ENCODE measurements around the gene MAP3K14.
"Not testable (repeated sequence)": the region's sequence is repeated elsewhere in the genome, so short reads cannot be mapped to it uniquely, and the experiment has no call there.

Gene MAP3K14

GRCh38 chr17:45316434-45317110 lies at the start of gene MAP3K14:
MAP3K14 (minus strand) TSS chr17:45317020; CDS start chr17:45290745, 26,275 bp downstream.
- in situ Hi-C loops (cut with MboI; ENCODE audit: low sequenced_read_pairs), result no loop called here

DNA sequence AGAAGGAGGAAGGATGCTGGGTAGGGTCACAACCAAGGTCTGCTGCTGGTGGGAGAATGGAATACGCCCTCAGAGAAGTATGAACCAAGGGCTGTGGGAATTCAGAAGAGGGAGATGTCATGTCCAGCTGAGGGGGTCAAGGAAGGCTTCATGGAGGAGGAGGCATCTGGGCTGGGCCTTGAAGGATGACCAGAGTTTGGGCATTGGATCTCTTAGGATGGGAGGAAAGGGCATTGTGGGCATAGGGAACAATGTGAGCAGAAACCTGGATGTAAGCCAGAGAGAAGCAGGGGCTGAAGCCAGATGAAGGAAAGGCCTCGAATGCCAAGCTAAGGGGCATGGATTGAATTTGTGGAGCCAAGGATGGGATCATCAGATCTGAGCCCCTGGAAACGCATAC lies 49.2 kb upstream of the MAP3K14 start:
- in situ Hi-C loops (cut with MboI; ENCODE audit: low sequenced_read_pairs), result no loop called here

DNA sequence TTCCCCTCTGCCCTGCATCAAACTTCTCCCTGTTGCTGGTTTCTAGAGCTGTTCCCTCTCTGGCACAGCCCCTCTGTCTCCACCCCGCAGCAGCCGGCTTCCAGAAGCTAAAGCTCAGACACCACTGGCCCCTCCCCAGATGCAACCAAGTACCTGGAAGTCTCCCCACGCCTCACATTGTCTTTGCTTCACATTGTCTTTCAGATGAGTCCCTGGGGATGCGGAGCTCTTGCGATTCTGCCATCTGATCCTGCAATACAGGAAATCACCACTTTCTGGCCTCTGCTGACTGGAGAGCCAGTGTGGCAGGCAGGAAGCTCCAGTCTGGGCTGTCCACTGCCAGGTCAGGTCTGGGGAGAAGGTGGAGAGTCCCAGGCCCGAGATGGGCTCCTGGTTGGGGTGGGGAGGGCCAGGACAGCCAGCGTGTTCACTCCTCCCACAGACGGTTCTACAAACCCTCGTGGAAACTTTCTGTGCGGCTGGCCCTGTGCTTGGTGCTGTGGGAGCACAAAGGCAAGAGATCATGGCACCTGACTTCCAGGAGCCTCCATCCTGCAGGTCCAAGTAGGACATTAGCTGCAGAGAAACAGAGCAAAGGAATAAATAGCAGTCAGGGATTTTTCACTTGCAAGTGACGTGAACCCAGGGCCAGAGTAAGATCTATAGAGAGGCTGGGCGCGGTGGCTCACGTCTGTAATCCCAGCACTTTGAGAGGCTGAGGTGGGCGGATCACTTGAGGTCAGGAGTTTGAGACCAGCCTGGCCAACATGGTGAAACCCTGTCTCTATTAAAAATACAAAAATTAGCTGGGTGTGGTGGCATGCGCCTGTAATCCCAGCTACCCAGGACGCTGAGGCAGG lies 47.9 kb upstream of the MAP3K14 start:
- in situ Hi-C loops (cut with MboI; ENCODE audit: low sequenced_read_pairs), result no loop called here

DNA sequence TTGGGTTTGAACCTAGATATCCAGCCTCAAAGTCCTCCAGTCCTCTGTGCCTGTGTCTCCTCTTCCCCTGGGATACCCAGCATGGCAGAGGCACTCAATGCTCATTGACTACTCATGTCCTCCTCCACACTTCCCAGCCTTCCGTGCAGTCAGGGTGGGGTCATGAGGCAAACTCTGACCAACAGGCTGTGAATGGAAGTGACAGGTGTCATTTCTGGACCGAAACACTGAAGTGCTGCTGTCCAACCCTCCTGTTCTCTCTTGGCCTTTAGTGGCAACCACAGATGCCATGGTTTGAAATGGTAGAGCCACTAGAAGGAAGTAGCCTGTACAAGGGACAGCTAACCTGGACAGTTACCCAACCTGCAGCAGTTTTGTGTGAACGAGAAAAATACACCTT lies 46.7 kb upstream of the MAP3K14 start:
- in situ Hi-C loops (cut with MboI; ENCODE audit: low sequenced_read_pairs), result no loop called here

GRCh38 chr17:45361976-45362375 lies 45.2 kb upstream of the MAP3K14 start:
- in situ Hi-C loops (cut with MboI; ENCODE audit: low sequenced_read_pairs), result no loop called here

- in situ Hi-C loops (cut with MboI; ENCODE audit: low sequenced_read_pairs), result no loop called here
These were observed 44.6 kb upstream of the MAP3K14 start for GRCh38 chr17:45361451-45361850.

DNA sequence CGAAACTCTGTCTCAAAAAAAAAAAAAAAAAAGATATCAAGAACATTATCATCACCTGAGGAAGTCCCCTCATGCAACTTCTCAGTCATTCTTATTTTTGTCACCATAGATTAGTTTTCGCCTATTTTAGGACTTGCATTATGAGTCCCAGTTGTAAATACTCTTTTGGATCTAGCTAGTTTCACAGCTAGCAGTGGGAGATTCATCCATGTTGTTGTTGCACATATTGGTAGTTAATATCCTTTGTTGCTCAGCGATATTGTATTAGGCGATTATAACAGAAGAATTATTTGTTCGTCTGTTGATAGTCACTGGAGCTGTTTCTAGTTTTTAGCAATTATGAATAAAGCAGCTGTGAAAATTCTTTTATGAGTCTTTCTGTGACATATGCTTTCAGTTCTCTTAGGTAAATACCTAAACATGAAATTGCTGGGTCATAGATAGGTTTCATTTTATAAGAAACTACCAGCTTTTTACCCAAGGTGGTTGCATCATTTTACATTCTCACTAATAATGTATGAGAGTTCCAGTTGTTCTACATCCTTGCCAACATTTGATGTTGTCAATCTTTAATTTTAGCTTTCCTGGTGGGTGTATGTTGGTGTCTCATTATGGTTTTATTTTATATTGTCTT lies 40.7 kb upstream of the MAP3K14 start:
- in situ Hi-C loops (cut with MboI; ENCODE audit: low sequenced_read_pairs), result no loop called here

GRCh38 chr17:45355087-45355486 lies 38.3 kb upstream of the MAP3K14 start:
- in situ Hi-C loops (cut with MboI; ENCODE audit: low sequenced_read_pairs), result no loop called here

- in situ Hi-C loops (cut with MboI; ENCODE audit: low sequenced_read_pairs), result no loop called here
These were observed 36.2 kb upstream of the MAP3K14 start for GRCh38 chr17:45353043-45353442.

DNA sequence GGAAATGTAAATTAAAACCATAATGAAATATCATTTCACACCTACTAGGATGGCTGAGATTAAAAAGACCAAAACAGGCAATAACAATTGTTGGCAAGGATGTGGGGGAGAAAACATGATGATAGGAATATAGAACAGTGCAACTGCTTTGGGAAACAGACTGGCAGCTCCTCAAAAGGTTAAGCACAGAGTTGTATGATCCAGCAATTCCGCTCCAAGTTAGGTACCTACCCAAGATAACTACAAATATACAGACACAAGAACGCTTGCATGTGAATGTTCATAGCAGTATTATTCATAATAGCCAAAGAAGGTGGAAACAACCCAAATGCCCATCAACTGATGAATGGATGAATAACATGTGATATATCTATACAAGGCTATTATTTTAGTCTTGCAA lies 35.0 kb upstream of the MAP3K14 start:
- in situ Hi-C loops (cut with MboI; ENCODE audit: low sequenced_read_pairs), result no loop called here

DNA sequence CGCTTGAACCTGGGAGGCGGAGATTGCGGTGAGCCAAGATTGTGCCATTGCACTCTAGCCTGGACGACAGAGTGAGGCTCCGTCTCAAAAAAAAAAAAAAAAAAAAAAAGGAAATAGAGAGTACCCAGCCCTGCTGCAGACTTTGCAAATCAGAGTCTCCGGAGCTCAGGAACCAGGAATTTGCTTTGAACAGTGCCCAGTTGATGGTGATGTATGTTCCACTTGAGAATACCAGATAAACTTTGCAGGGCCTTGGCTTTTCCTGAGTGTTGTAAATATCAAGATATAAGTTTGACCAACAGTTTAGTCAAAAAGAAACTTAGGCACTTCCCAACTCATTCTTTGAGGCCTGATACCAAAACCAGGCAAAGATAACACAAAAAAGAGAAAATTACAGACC lies 30.6 kb upstream of the MAP3K14 start:
- in situ Hi-C loops (cut with MboI; ENCODE audit: low sequenced_read_pairs), result no loop called here

- in situ Hi-C loops (cut with MboI; ENCODE audit: low sequenced_read_pairs), result no loop called here
These were observed 29.6 kb upstream of the MAP3K14 start for GRCh38 chr17:45346216-45347015.

DNA sequence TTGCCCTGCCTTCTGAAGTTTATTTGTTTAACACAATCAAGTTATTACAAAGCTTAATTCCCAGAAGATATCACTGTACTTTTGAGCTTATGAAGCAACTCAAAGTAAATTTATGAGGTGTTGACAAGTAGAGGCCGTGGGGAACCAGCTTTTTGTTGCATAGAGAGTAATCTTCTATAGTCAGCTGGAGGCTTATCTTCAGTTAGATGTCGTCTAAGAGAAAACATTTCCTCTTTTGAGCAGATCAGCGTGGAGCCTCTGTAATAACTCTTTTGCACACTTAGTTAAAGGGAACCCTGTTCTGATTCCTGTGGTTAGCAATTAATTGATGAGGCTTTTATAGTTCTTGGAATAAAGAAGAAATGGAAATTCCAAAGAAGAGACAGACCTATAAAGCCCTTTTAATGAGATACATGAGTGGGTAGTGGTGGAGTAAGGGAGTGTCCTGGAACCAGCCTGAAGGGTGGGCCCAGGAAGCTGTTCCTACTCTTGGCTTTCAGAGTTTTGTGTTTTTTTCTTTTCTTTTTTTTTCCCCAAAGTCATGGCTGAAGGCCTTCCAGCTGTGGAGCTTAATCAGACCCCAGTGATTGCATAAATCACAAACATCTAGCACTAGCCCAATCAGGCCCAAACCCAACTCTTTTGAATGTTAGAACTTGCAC lies 28.9 kb upstream of the MAP3K14 start:
- in situ Hi-C loops (cut with MboI; ENCODE audit: low sequenced_read_pairs), result no loop called here

- in situ Hi-C loops (cut with MboI; ENCODE audit: low sequenced_read_pairs), result no loop called here
These were observed 28.4 kb upstream of the MAP3K14 start for GRCh38 chr17:45345246-45345553.

GRCh38 chr17:45343967-45344664 lies 27.3 kb upstream of the MAP3K14 start:
- in situ Hi-C loops (cut with MboI; ENCODE audit: low sequenced_read_pairs), result not testable (repeated sequence)

DNA sequence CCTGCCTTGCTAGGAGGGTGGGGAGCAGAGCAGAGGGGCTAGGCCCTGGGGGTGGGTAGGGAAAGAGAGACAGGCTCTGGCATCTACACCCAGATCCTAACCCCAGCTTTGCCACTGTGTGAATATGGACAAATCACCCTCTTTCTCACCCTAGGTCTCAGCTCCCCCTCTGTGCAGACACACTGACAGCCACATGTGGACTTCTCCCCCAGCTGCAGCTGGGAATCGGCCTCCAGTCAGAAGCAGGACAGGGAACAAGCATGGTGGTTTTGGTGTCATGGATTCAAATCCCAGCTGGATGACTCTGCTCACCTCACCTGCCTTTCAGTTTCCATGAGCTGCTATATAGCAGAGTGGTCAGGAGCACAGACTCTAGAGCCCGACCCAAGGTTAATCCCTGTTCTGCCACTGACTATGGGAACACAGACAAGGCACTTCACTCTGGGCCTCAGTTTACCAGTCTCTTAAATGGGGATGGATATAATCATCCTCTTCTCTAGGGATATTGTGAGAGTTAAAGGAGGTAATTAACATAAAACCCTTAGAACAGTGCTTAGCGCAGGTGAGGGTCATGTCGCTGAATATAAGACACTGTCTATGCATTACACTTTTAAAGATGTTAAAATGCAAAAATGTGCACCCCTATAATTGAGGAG lies 26.2 kb upstream of the MAP3K14 start:
- in situ Hi-C loops (cut with MboI; ENCODE audit: low sequenced_read_pairs), result no loop called here

GRCh38 chr17:45342306-45342705 lies 25.5 kb upstream of the MAP3K14 start:
- in situ Hi-C loops (cut with MboI; ENCODE audit: low sequenced_read_pairs), result no loop called here

- in situ Hi-C loops (cut with MboI; ENCODE audit: low sequenced_read_pairs), result no loop called here
These were observed 24.8 kb upstream of the MAP3K14 start for GRCh38 chr17:45341533-45342158.

Data from HL-60/S4 (cell line).